GM21619 (cell line): ENCODE measurements around the gene TTF1.

Source experiments
- ATAC-seq: cut with Tn5 transposase; IDR thresholded peaks from one replicate; pipeline ENCODE4 v1.9.1; 2021; ENCODE audit not compliant: unreplicated experiment

The TTF1 gene

DNA sequence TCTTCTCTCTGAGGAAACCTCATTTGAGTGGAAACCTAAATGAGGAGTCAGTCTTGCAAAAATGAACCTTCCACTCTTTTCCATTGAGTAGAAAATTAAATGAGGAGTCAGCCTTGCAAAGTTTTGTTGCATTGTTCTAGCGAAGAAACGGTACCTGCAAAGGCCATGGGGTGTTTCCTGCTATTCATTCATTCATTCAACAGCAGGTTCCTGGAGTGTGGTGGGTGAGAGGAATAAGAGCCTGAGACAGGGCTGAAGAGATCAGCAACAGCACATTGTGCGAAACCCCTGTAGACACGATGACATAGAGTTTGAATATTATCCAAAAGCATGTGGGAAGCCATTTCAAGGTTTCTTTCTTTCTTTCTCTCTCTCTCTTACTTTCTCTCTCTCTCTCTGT is 37.2 kb downstream of the TTF1 start:
- no peak for ATAC-seq

GRCh38 chr9:132367613-132368313 is 38.9 kb downstream of the TTF1 start:
- no peak for ATAC-seq

DNA sequence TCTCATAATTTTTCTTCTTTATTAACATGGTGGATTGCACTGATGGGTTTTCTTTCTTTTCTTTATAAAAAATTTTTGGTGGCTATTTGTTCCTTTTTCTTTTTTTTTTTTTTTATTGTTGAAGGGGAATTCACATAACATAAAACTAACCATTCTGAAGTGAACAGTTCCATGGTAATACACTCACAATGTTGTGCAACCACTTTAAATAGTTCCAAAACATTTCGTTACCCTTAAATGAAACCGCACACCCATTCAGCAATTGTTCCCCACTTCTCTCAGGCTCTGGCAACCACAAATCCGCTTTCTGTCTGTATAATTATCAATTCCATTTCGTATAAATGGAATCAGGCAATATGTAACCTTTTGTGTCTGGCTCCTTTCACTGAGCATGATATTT is 40.2 kb downstream of the TTF1 start:
- ATAC-seq = no peak

- ATAC-seq = no peak
Observed at GRCh38 chr9:132365986-132366385, 40.7 kb downstream of the TTF1 start.

GRCh38 chr9:132364068-132364467 is 42.6 kb downstream of the TTF1 start:
- ATAC-seq = no peak

DNA sequence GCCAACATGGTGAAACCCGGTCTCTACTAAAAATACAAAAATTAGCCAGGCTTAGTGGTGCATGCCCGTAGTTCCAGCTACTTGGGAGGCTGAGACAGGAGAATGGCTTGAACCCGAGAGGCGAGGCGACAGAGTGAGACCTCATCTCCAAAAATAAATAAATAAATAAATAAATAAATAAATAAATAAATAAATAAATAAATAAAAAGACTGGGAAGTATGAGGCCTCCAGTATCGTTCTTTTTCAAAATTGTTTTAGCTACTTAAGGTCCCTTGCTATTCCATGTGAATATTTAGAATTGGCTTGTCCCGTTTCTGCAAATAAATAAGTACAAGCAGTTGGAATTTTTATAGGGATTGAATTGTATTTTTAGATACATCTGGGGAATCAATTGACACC is 48.9 kb downstream of the TTF1 start:
- no peak for ATAC-seq

DNA sequence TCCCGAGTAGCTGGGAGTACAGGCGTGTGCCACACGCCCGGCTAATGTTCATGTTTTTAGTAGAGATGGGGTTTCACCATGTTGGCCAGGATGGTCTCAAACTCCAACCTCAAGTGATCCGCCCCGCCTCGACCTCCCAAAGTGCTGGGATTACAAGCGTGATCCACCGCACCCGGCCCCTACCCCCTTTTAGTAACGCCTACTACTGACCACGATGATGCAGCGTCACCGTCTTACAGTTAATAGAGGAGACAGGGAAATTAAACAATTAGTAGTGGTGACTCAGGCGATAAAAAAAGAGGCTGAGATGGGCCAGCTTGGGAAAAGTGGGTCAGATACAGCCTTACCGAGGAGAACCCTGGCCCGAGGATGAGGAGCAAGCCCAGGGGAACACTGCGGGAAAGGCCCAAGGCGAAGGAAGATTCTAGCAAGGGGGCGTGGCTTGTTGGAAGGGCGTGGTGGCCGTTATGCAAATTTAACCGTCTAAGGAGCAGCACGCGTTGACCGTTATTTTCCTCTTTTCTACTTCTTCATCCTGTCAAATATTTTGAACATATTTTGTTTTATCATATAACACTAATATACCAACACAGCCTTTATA is 50.2 kb downstream of the TTF1 start:
- no peak for ATAC-seq

DNA sequence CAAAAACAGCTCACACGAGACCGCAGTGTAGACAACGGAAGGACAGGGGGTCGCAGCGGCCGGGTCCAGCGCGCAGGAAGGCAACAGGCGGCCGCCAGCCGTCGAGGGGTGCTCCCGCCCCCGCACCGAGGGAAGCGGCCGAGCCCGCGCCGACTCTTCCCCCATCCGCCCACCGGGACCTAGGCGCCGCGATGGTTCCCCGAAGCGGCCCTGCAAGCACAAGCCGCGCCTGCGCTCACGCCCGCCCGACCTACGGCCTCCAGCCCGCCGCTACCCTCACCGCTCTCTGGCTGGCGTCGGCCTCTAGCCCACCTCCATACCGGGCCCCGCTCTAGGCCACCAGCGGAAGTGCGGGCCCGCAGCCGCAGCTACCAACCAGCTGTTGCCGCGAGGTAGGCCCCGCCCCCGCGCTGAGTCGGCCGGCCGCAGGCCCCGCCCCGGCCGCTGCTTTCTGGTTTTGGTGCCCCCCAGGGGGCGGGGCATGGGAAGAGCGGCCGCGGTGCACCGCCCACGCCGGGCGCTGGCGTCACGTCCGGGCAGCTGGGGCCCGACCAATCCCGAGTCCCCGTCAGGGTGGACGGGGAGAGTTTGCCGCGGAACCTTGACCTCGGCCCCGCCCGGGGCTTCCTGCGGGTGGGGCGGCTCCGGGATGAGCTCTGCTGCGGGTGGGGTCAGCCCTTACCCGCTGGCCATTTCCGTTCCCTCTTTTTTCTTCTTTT is 51.8 kb downstream of the TTF1 start, which contains the start of gene SETX:
Gene SETX (minus strand): TSS at position 350 of the 719 bp plus-strand sequence. CDS start 5,558 bp downstream, outside the sequence.
- peak; percentile 82 for ATAC-seq

- ATAC-seq = no peak
Observed at GRCh38 chr9:132351404-132352045, 55.1 kb downstream of the TTF1 start.

DNA sequence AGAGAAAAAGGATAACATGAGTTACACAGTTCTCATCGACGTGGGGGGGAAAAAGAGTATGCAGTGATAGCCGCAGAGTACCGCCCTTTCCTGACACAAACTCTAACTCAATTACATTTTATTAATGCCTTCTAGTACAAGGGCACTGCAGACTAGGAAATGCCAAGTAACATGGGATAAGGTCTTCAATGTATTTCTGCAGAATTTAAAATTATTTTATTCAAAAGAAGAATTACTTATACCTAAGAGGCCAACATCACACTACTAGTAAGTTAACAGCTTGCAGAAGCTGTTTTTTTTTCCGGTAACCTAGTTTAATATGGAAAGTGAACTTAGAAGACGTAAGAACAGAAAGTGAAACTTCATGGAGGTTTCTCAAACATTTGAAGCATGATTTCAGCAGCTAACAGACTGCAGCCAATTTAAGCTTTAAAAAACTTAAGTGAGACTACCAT is 55.8 kb downstream of the TTF1 start:
- no peak for ATAC-seq

GRCh38 chr9:132348676-132349075 is 58.0 kb downstream of the TTF1 start:
- no peak for ATAC-seq

GRCh38 chr9:132346177-132346576 is 60.5 kb downstream of the TTF1 start:
- ATAC-seq = no peak

GRCh38 chr9:132341177-132341840 is 65.3 kb downstream of the TTF1 start:
- ATAC-seq = no peak

GRCh38 chr9:132334364-132334763 is 72.3 kb downstream of the TTF1 start:
- no peak for ATAC-seq

DNA sequence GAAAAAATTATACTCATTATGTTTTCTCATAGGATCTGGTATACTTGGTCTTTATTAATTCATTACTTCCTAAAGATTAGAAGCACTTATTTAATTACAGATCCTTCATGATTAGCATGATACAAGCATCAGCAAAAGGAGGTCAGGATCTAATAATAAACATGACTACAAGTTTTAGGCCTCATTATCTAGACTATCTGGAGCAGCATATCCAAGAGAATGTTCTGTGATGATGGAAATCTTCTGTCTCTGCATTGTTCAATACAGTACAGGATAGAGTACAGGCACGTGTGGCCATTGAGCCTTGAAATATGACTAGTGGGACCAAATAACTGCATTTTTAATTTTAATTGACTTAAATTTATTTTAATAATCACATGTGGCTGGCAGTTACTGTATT is 73.1 kb downstream of the TTF1 start:
- no peak for ATAC-seq

DNA sequence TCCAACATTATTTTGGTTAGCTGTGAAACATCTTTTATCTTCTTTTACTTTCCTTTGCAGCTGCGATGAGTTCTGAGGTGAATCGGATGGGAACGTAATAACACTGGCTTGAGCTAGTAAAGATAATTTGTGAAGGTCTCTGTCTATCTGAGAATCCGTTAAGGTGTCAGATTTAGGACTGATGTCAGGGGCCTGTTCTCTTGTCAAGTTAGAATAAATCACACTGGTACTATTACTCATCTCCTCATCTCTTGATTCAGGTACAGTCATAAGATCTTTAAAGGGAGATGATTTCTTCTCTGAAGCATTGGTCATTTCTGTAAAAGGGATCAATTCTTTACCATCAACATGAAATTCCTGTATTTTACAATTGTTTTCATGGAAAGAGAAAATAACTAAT is 78.1 kb downstream of the TTF1 start:
- no peak for ATAC-seq

- no peak for ATAC-seq
Observed at GRCh38 chr9:132327537-132327936, 79.1 kb downstream of the TTF1 start.
